Pulmonary artery endothelial cell (primary cell): Measurements from ENCODE around the gene NTRK3. TPM values are rescaled to one million over a fixed set of nuclear protein-coding genes. Genes with fewer than 3 reads are reported as not detected.

ENCODE experiments used
- DNase-seq: peaks from one replicate; pipeline ENCODE4 v3.0.0-alpha.2; 2011; ENCODE audit warnings: low read depth, low spot score
- total RNA-seq: library from RNA; depleted of rRNA; stranded (reverse); fragments of >200 nt; gene quantifications from 2 replicates; pipeline ENCODE4 v1.2.3, GENCODE V29; 2014

Gene NTRK3
- total RNA-seq, 1 donor from 2014 or later: not detected

GRCh38 chr15:87944691-87945090, 311.8 kb downstream of the NTRK3 start:
- DNase-seq: no peak

- DNase-seq: no peak
Measured at GRCh38 chr15:87944050-87944449, 312.5 kb downstream of the NTRK3 start.

- no peak for DNase-seq
Measured at GRCh38 chr15:87943626-87944025, 312.9 kb downstream of the NTRK3 start.

- no peak for DNase-seq
Measured at GRCh38 chr15:87942316-87942715, 314.2 kb downstream of the NTRK3 start.

- DNase-seq: no peak
Measured at GRCh38 chr15:87941606-87942005, 314.9 kb downstream of the NTRK3 start.

- no peak for DNase-seq
Measured at GRCh38 chr15:87940768-87941167, 315.8 kb downstream of the NTRK3 start.

GRCh38 chr15:87939848-87940457, 316.6 kb downstream of the NTRK3 start:
- no peak for DNase-seq

GRCh38 chr15:87938031-87938430, 318.5 kb downstream of the NTRK3 start:
- no peak for DNase-seq

GRCh38 chr15:87935583-87935982, 321.0 kb downstream of the NTRK3 start:
- no peak for DNase-seq

GRCh38 chr15:87931584-87931983, 325.0 kb downstream of the NTRK3 start:
- no peak for DNase-seq

GRCh38 chr15:87930457-87930856, 326.1 kb downstream of the NTRK3 start:
- no peak for DNase-seq

- DNase-seq: no peak
Measured at GRCh38 chr15:87929841-87930240, 326.7 kb downstream of the NTRK3 start.

GRCh38 chr15:87924433-87924832, 332.1 kb downstream of the NTRK3 start:
- DNase-seq: no peak

- no peak for DNase-seq
Measured at GRCh38 chr15:87919064-87919463, 337.5 kb downstream of the NTRK3 start.

GRCh38 chr15:87917480-87917879, 339.1 kb downstream of the NTRK3 start:
- DNase-seq: no peak

GRCh38 chr15:87916208-87916607, 340.3 kb downstream of the NTRK3 start:
- no peak for DNase-seq

- no peak for DNase-seq
Measured at GRCh38 chr15:87910301-87910700, 346.2 kb downstream of the NTRK3 start.

- DNase-seq: no peak
Measured at GRCh38 chr15:87907676-87908446, 348.7 kb downstream of the NTRK3 start.

GRCh38 chr15:87906444-87906843, 350.1 kb downstream of the NTRK3 start:
- no peak for DNase-seq

GRCh38 chr15:87902772-87903426, 353.6 kb downstream of the NTRK3 start:
- no peak for DNase-seq

- DNase-seq: no peak
Measured at GRCh38 chr15:87901926-87902690, 354.4 kb downstream of the NTRK3 start.

GRCh38 chr15:87901008-87901407, 355.5 kb downstream of the NTRK3 start:
- DNase-seq: no peak
